Endothelial cell of umbilical vein (primary cell): ENCODE results near the gene SH3RF3. TPM values are rescaled to one million over a fixed set of nuclear protein-coding genes. Genes with fewer than 3 reads are reported as not detected.

Source experiments
- BruUV-seq: library from RNA; stranded (reverse); fragments of 400-500 nt; replicated peaks from 2 replicates; lab custom pipeline; 2021; lab: Mats Ljungman, UMichigan
- CTCF ChIA-PET: fragments of 300-600, 350-600 bp; sonication (Branson Sonifier 250); formaldehyde crosslinking; loops from one replicate; lab custom pipeline; 2021; ENCODE audit warnings: antibody characterized with exemption, inconsistent platforms; lab: Charles Lee
- POLR2A ChIA-PET: fragments of 300-600, 350-600 bp; sonication (Branson Sonifier 250); formaldehyde crosslinking; loops from one replicate; lab custom pipeline; 2021; ENCODE audit warnings: antibody characterized with exemption, inconsistent platforms; lab: Charles Lee
- DNase-seq: peaks from one replicate; pipeline ENCODE4 v3.0.0-alpha.2; 2011; ENCODE audit warnings: low read depth, low spot score
- FAIRE-seq: peaks from 2 replicates; lab custom pipeline; 2011; peaks lifted over from hg19 to GRCh38; lab: Jason Lieb, UNC
- H2AFZ ChIP-seq: 2 replicates; pipeline ENCODE4 v1.6.0; 2012; ENCODE audit warnings: low read depth, low read length, control low read depth, inconsistent platforms
- H3K27ac ChIP-seq: 2 replicates; pipeline ENCODE4 v1.5.1; 2011; ENCODE audit warnings: low read depth, mild to moderate bottlenecking, control low read depth, low read length, moderate library complexity; ENCODE audit not compliant: insufficient read depth
- H3K27me3 ChIP-seq, 2 experiments: 2 replicates each; pipeline versions ENCODE4 v1.6.0 to v1.6.1; 2011; ENCODE audit warnings: low read length in 2 of 2, mixed read lengths in 1 of 2; ENCODE audit not compliant: control insufficient read depth in 2 of 2, insufficient read depth in 2 of 2
- H3K36me3 ChIP-seq, 2 experiments: 2 replicates in 1 of 2; 3 replicates in 1 of 2; pipeline ENCODE4 v1.5.1; 2011; ENCODE audit warnings: low read length in 2 of 2, mild to moderate bottlenecking in 1 of 2, moderate library complexity in 1 of 2; ENCODE audit not compliant: control insufficient read depth in 2 of 2, insufficient read depth in 2 of 2; ENCODE audit errors: extremely low read depth in 1 of 2
- H3K4me1 ChIP-seq: 3 replicates; pipeline ENCODE4 v1.5.1; 2011; ENCODE audit warnings: mild to moderate bottlenecking, low read length; ENCODE audit not compliant: control insufficient read depth, insufficient read depth; ENCODE audit errors: extremely low read depth
- H3K4me2 ChIP-seq: 2 replicates; pipeline ENCODE4 v1.6.1; 2011; ENCODE audit warnings: low read length, control low read depth, mixed read lengths; ENCODE audit not compliant: insufficient read depth
- H3K4me3 ChIP-seq, 3 experiments: fragments of 200-600 bp in 1 of 3; sonication (generic), shearing (Covaris generic) in 1 of 3; replicated peaks in 1 of 3; 2 replicates each; pipeline ENCODE4 v1.5.1; 2011 to 2016; ENCODE audit warnings: control low read depth in 3 of 3, low read length in 3 of 3, mild to moderate bottlenecking in 2 of 3, inconsistent platforms in 1 of 3, low read depth in 1 of 3, moderate library complexity in 1 of 3; ENCODE audit not compliant: insufficient read depth in 1 of 3
- H3K79me2 ChIP-seq: 2 replicates; pipeline ENCODE4 v1.6.0; 2012; ENCODE audit warnings: low read length, inconsistent platforms; ENCODE audit not compliant: control insufficient read depth, insufficient read depth
- H3K9ac ChIP-seq: replicated peaks from 2 replicates; pipeline ENCODE3; 2011; ENCODE audit warnings: low read length, control low read depth; ENCODE audit not compliant: insufficient read depth; ENCODE audit errors: extremely low read depth
- H3K9me1 ChIP-seq: replicated peaks from 3 replicates; pipeline ENCODE4 v1.6.0; 2011; ENCODE audit warnings: mild to moderate bottlenecking, low read length; ENCODE audit not compliant: control insufficient read depth, insufficient read depth; ENCODE audit errors: extremely low read depth
- H3K9me3 ChIP-seq: replicated peaks from 2 replicates; pipeline ENCODE4 v1.5.1; 2012; ENCODE audit warnings: low read length, inconsistent platforms; ENCODE audit not compliant: control insufficient read depth, insufficient read depth
- H4K20me1 ChIP-seq: replicated peaks from 2 replicates; pipeline ENCODE3; 2011; ENCODE audit warnings: mild to moderate bottlenecking, low read length; ENCODE audit not compliant: control insufficient read depth, insufficient read depth; ENCODE audit errors: extremely low read depth
- CTCF ChIP-seq, 2 donors: IDR thresholded peaks; 1 replicate in 1 of 2; 2 replicates in 1 of 2; pipeline ENCODE4 v1.5.1; 2011; ENCODE audit warnings: low read length in 2 of 2, mild to moderate bottlenecking in 2 of 2, moderate library complexity in 2 of 2, control low read depth in 1 of 2, inconsistent platforms in 1 of 2, low read depth in 1 of 2; ENCODE audit not compliant: insufficient read depth in 1 of 2; ENCODE audit errors: extremely low read depth in 1 of 2
- EZH2 ChIP-seq: IDR thresholded peaks from 2 replicates; pipeline ENCODE4 v1.6.1; 2012; ENCODE audit warnings: borderline replicate concordance, low read depth, mild to moderate bottlenecking, moderate library complexity, low read length, inconsistent platforms; ENCODE audit not compliant: severe bottlenecking
- FOS ChIP-seq: IDR thresholded peaks from 2 replicates; pipeline ENCODE4 v1.6.1; 2011; ENCODE audit warnings: mild to moderate bottlenecking, low read length, moderate library complexity, borderline replicate concordance; ENCODE audit not compliant: insufficient read depth
- JUN ChIP-seq: IDR thresholded peaks from 2 replicates; pipeline ENCODE4 v1.6.1; 2011; ENCODE audit warnings: borderline replicate concordance, low read depth; ENCODE audit not compliant: insufficient read length, insufficient read depth
- MAX ChIP-seq: IDR thresholded peaks from 2 replicates; pipeline ENCODE4 v1.6.1; 2011; ENCODE audit not compliant: insufficient read depth, insufficient read length
- MYC ChIP-seq: IDR thresholded peaks from one replicate; pipeline ENCODE4 v1.6.1; 2011; ENCODE audit warnings: mild to moderate bottlenecking, low read depth, low read length
- POLR2AphosphoS5 ChIP-seq: IDR thresholded peaks from 2 replicates; pipeline ENCODE4 v1.6.1; 2012; ENCODE audit warnings: low read depth, mild to moderate bottlenecking, control low read depth, low read length, moderate library complexity; ENCODE audit not compliant: insufficient read depth
- dilution Hi-C: fragments of 300-500 bp; cut with MboI; formaldehyde crosslinking; loops from one replicate; pipeline ENCODE4 v1.15.0; 2019; ENCODE audit warnings: low sequenced_read_pairs; ENCODE audit not compliant: extremely low pct_ligation_motif_present
- intact Hi-C: fragments of 100-400 bp; cut with micrococcal nuclease; formaldehyde crosslinking; loops from one replicate; pipeline ENCODE4 v1.10.0; 2022
- polyA plus RNA-seq, 4 experiments: library from polyadenylated mRNA; depleted of rRNA in 3 of 4; stranded (reverse) in 3 of 4; unstranded in 1 of 4; fragments of >200 nt; gene quantifications; 2 replicates each; pipeline versions ENCODE4 v1.2.1 to v1.2.3, GENCODE V29; 2011 to 2012; ENCODE audit warnings: missing spikeins in 1 of 4
- total RNA-seq: library from RNA; stranded (reverse); gene quantifications from 2 replicates; pipeline ENCODE4 v1.2.3, GENCODE V29; 2021

The SH3RF3 gene
- total and polyA plus RNA-seq, 2 donors (not counting 3 experiments of a cell fraction or from before 2014, with no cell fraction given), result 3.8 to 14.7 TPM

GRCh38 chr2:109466674-109467575 lies 337.9 kb downstream of the SH3RF3 start:
- Histone ChIP-seq H3K9me1 (no peaks in the 10 kb centered on the region), H3K9ac (no peak overlapping the region), H2AFZ (no peak overlapping the region), H3K4me1 (peaks cover 15% of the 10 kb centered on the region), H3K9me3 (no peaks in the 10 kb centered on the region), H3K36me3 (no peaks in the 10 kb centered on the region), H3K27me3 (no peaks in the 10 kb centered on the region), H3K27ac (no peak overlapping the region), H3K79me2 (no peaks in the 10 kb centered on the region), H3K4me3 (no peak overlapping the region), H3K4me2 (no peak overlapping the region), H4K20me1 (no peaks in the 10 kb centered on the region)
- FAIRE-seq, result peak; percentile 80
- POLR2A ChIA-PET, result no interaction called here
- dilution Hi-C loops, result no loop called here
- CTCF ChIA-PET, result no interaction called here
- peak; percentile 42 for DNase-seq
- no TSS peak for BruUV-seq
- intact Hi-C loops, result loop anchor here (2.0 kb wide), 1 partner anchor 50 kb away; no protein-coding TSS in a partner anchor
- TF ChIP-seq EZH2 (no peak), MAX (no peak), POLR2AphosphoS5 (no peak), CTCF (IDR thresholded peaks at IDR 0.05; ENCODE audit: extremely low read depth in 1 of 2, insufficient read depth in 1 of 2, low read depth in 1 of 2, low read length in 2 of 2) (no peak), MYC (no peak), FOS (no peak), JUN (no peak)
